Measurements from ENCODE around the gene LIPC.

LIPC gene

GRCh38 chr15:58554758-58555157 lies 123.0 kb downstream of the LIPC start:
- no peak for DNase-seq (ENCODE audit: low read depth)

DNA sequence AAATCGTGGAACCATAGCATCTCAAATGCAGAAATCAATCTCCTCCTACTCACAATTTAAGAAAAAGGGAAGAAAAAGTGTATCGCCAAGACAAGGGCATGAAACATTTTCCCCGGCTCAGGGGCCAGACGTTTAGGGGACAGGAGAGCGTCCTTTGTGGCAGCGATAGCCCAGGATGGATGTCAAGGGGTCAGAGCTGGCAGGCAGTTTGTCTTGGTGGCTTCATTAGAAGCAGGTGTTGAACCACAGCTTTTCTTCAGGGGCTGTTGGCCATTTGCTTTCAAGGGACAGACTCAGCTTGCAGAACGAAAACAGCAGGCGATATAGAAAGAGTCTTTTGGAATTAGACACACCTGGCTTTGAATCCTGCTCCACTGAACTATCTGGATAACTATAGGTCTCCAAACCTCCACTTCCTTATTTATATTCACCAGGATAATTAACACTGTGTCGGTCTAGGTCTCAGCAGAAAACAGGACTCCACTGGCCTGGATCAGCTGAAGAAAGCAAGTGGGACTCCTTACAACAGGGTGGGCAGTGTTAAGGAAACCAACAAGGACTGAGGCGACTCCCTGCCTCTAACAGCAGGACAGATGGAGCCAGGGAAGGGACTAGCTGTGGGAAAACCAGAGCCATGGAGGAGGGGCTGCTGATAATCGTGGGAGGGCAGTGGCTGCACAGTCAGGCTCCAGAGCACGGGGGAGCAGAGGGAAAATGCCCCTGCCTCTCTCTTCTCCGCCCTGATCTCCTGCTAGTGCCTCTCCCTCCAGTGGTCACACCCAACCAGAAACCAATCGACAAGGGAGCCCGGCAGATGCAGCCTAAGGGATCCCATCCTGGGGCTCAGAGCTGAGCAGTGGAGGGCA lies 123.6 kb downstream of the LIPC start:
- DNase-seq (ENCODE audit: low read depth) = no peak

GRCh38 chr15:58556028-58556361 lies 124.2 kb downstream of the LIPC start:
- DNase-seq (ENCODE audit: low read depth) = no peak

DNA sequence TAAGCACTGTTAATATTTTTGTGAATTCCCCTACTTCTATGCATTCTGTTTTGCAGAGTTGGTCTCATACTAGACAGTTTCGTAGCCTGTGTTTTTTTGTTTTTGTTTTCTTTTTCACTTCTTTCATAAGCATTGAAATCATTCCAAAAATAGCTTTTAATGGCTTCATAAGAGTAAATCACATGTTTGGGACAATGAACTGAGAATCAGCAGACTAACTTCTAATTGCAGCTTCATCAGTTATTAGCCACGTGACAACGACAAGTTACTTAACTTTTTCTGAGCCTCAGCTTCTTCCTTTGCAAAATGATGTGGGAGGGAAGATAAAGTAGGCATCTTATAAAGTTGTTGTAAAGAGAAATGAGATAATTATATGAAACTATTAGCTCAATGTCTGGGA lies 124.8 kb downstream of the LIPC start:
- DNase-seq (ENCODE audit: low read depth) = no peak

GRCh38 chr15:58558777-58559176 lies 127.0 kb downstream of the LIPC start:
- no peak for DNase-seq (ENCODE audit: low read depth)

- no peak for DNase-seq (ENCODE audit: low read depth)
These were observed 128.3 kb downstream of the LIPC start for GRCh38 chr15:58559904-58560588.

DNA sequence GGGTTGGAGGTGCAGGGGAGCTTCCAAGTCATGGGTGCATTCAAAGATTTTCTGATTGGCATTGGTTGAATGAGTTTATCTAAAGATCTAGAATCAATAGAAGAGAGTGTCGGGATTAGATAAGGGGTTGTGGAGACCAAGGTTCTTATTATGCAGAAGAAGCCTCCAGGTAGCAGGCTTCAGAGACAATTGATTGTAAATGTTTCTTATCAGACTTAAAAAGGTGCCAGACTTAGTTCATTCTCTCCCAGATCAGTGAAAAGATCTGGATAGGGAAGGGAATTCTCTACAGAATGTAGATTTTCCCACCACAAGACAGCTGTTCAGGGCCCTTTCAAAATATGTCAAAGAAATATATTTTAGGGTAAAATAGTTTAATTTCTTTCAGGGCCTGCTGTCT lies 129.5 kb downstream of the LIPC start:
- no peak for DNase-seq (ENCODE audit: low read depth)

GRCh38 chr15:58562135-58562534 lies 130.3 kb downstream of the LIPC start:
- DNase-seq (ENCODE audit: low read depth) = no peak

- DNase-seq (ENCODE audit: low read depth) = no peak
These were observed 133.2 kb downstream of the LIPC start for GRCh38 chr15:58564981-58565380.

GRCh38 chr15:58565619-58566018 lies 133.8 kb downstream of the LIPC start:
- DNase-seq (ENCODE audit: low read depth) = no peak

DNA sequence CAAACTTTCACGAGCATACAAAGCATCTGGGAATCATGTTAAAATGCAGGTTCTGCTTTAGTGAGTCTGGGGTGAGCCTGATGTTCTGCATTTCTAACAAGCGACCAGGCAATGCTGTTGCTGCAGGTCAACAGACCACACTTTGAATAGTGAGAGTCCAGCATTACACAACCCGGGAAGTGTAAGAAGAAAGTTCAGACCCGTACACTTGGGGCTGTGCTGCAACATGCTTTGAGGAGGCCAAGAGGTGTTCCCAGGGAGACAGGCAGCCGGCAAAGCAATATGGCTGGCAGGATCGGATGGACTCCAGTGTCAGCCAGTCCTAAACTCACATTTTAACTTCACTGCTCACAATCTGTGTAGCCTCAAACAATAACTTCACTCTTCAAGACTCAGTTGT lies 134.2 kb downstream of the LIPC start:
- DNase-seq (ENCODE audit: low read depth) = no peak

GRCh38 chr15:58568157-58568571 lies 136.4 kb downstream of the LIPC start:
- no peak for DNase-seq (ENCODE audit: low read depth)

DNA sequence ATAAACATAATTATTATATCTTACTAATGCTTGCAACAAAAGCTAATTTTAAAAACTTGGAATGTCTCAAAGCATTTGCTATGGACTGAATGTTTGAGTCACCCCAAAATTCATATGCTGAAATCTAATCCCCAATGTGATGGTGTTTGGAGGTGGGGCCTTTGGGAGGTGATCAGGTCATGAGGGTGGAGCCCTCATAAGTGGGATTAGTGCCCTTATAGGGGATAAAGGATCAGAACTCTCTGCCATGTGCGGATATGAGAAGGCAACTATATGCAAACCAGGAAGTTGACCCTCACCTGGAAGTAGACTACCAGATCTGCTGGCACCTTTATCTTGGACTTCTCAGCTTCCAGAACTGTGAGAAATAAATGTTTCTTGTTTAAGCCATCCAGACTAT lies 137.7 kb downstream of the LIPC start:
- DNase-seq (ENCODE audit: low read depth) = no peak

- DNase-seq (ENCODE audit: low read depth) = no peak
These were observed 139.7 kb downstream of the LIPC start for GRCh38 chr15:58571491-58571890.

- no peak for DNase-seq (ENCODE audit: low read depth)
These were observed 140.7 kb downstream of the LIPC start for GRCh38 chr15:58572521-58572920.

DNA sequence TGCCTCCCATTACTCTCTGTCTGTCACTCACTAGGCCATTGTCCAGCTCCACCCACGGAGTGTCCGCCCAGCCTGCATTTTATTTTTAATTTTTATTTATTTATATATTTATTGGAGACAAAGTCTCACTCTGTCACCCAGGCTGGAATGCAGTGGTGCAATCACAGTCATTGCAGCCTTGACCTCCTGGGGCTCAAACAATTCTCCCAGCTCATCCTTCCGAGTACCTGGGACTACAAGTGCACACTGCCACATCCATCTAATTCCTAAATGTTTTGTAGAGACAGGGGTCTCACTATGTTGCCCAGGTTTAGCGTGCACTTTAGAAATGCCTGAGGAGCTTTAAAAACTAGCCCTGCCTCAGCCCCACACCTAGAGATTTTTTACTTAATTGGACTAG lies 141.5 kb downstream of the LIPC start:
- no peak for DNase-seq (ENCODE audit: low read depth)

DNA sequence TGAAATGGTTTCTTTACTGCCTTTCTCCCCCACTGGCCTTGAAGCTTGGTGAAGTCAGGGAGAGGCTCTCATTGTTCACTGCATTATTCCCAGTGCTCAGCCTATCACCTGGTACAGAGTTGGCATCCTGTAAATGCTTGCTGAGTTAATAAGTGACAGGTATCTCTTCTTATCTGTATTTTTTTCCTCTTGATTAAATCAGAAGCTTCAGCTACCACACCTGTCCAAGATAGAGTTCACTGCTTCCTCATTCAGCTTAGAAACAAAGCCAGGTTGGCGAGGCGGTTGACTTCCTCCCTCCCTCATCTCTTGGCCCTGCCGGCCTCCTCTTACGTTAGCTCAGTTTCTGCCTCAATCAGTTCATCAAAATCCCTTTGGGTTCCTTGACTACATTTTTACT lies 142.8 kb downstream of the LIPC start:
- no peak for DNase-seq (ENCODE audit: low read depth)

GRCh38 chr15:58575045-58575786 lies 143.4 kb downstream of the LIPC start:
- no peak for DNase-seq (ENCODE audit: low read depth)

DNA sequence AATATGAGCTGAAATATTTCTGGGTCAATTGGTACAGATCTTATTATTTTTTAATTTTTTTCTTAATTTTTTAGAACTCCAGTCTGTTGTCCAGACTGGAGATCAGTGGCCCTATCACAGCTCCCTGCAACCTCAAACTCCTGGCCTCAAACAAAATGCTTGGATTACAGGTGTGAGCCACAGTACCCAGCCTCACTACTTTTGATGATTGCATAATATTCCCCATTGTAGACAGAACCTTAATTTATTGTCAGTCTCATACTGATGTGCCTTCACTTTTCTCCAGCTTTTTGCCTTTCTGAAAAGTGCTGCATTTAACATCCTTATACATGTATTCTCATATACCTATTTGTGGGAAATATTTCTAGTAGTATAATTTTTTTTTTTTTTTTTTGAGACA lies 144.9 kb downstream of the LIPC start:
- no peak for DNase-seq (ENCODE audit: low read depth)

GRCh38 chr15:58582160-58582559 lies 150.4 kb downstream of the LIPC start:
- no peak for DNase-seq (ENCODE audit: low read depth)

- no peak for DNase-seq (ENCODE audit: low read depth)
These were observed 151.5 kb downstream of the LIPC start for GRCh38 chr15:58583171-58583908.

DNA sequence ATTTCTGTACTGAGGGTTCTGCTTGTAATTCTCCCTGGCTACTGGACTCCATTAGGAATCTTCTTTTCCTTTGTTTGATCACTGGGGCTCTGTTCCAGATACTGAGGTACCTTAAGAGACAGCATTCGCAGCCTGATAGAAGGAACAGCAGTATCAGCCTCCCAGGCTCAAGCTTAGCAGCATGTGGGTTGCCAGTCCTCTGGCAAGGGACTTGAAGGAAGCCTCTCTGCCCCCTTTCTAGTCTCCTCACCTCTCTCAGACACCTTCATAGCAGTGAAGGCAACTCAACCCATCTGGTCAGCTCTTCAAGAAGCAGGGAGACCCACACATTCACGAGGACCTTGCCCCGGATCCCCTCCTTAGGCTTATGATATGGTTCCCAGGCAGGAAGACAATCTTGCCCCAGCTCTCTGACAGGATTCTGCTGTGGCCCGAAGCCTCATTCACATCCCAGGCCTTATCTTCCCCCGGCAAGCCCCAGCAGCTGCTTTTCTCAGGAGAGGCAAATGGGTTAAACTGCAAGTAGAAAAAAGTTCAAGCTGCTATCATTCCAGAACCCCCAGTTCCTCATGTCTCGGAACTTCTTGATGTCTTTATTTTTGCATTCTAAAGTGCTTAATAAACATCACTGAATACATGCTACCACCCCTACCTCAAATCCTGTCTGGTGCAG lies 153.1 kb downstream of the LIPC start:
- no peak for DNase-seq (ENCODE audit: low read depth)

All from activated T-cell treated with anti-CD3 and anti-CD28 coated beads for 48 hours (primary cell).